GM21526 (cell line): ENCODE results near the gene CA4.
"Not testable (repeated sequence)": the region's sequence is repeated elsewhere in the genome, so short reads cannot be mapped to it uniquely, and the experiment has no call there.

Experiments
- ATAC-seq: cut with Tn5 transposase; IDR thresholded peaks from one replicate; pipeline ENCODE4 v1.9.1; 2021; ENCODE audit warnings: moderate library complexity; ENCODE audit not compliant: unreplicated experiment, low FRiP score

The CA4 gene

GRCh38 chr17:60149691-60150582 lies at the start of gene CA4:
Gene CA4 (plus strand): TSS chr17:60149973. CDS start chr17:60150035, 62 bp downstream.
- no peak for ATAC-seq

GRCh38 chr17:60100577-60100976 lies 49.2 kb upstream of the CA4 start:
- ATAC-seq, result not testable (repeated sequence)

GRCh38 chr17:60102015-60102631 lies 47.6 kb upstream of the CA4 start:
- ATAC-seq, result not testable (repeated sequence)

- peak; percentile 61 for ATAC-seq
Observed at GRCh38 chr17:60102632-60103096, 47.1 kb upstream of the CA4 start.

- no peak for ATAC-seq
Observed at GRCh38 chr17:60103957-60104356, 45.8 kb upstream of the CA4 start.

- ATAC-seq, result no peak
Observed at GRCh38 chr17:60106340-60107059, 43.3 kb upstream of the CA4 start.

GRCh38 chr17:60107526-60108257 lies 42.1 kb upstream of the CA4 start:
- ATAC-seq, result no peak

- ATAC-seq, result not testable (repeated sequence)
Observed at GRCh38 chr17:60108309-60108708, 41.5 kb upstream of the CA4 start.

- ATAC-seq, result no peak
Observed at GRCh38 chr17:60108712-60109111, 41.1 kb upstream of the CA4 start.

- ATAC-seq, result no peak
Observed at GRCh38 chr17:60109161-60109560, 40.6 kb upstream of the CA4 start.

GRCh38 chr17:60110586-60110985 lies 39.2 kb upstream of the CA4 start:
- ATAC-seq, result no peak

- ATAC-seq, result not testable (repeated sequence)
Observed at GRCh38 chr17:60111661-60112060, 38.1 kb upstream of the CA4 start.

GRCh38 chr17:60115364-60115763 lies 34.4 kb upstream of the CA4 start:
- ATAC-seq, result not testable (repeated sequence)

- ATAC-seq, result not testable (repeated sequence)
Observed at GRCh38 chr17:60116196-60116595, 33.6 kb upstream of the CA4 start.

- not testable (repeated sequence) for ATAC-seq
Observed at GRCh38 chr17:60119162-60119561, 30.6 kb upstream of the CA4 start.

- not testable (repeated sequence) for ATAC-seq
Observed at GRCh38 chr17:60119807-60120748, 29.7 kb upstream of the CA4 start.

- no peak for ATAC-seq
Observed at GRCh38 chr17:60127068-60128064, 22.4 kb upstream of the CA4 start.
